Inflammatory macrophage (primary cell): ENCODE results near the gene SUSD1.
"Not testable (repeated sequence)": the region's sequence is repeated elsewhere in the genome, so short reads cannot be mapped to it uniquely, and the experiment has no call there.

Source experiments
- DNase-seq, 2 donors: peaks; one replicate each; pipeline ENCODE4 v3.0.0-alpha.2; 2020 to 2022

The SUSD1 gene

GRCh38 chr9:112173489-112174221, 1.4 kb downstream of the SUSD1 start:
- DNase-seq: no peak

GRCh38 chr9:112170968-112171367, 4.1 kb downstream of the SUSD1 start:
- peak; percentile 22 to 58 for DNase-seq

- DNase-seq: no peak
These were observed 4.9 kb downstream of the SUSD1 start for GRCh38 chr9:112170235-112170634.

GRCh38 chr9:112169368-112169767, 5.7 kb downstream of the SUSD1 start:
- DNase-seq: no peak

- no peak for DNase-seq
These were observed 6.9 kb downstream of the SUSD1 start for GRCh38 chr9:112168197-112168596.

GRCh38 chr9:112166176-112167140, 8.6 kb downstream of the SUSD1 start:
- no peak for DNase-seq

GRCh38 chr9:112162621-112163413, 12.3 kb downstream of the SUSD1 start:
- DNase-seq: peak; percentile 16 to 65

GRCh38 chr9:112159781-112160180, 15.3 kb downstream of the SUSD1 start:
- DNase-seq: no peak

DNA sequence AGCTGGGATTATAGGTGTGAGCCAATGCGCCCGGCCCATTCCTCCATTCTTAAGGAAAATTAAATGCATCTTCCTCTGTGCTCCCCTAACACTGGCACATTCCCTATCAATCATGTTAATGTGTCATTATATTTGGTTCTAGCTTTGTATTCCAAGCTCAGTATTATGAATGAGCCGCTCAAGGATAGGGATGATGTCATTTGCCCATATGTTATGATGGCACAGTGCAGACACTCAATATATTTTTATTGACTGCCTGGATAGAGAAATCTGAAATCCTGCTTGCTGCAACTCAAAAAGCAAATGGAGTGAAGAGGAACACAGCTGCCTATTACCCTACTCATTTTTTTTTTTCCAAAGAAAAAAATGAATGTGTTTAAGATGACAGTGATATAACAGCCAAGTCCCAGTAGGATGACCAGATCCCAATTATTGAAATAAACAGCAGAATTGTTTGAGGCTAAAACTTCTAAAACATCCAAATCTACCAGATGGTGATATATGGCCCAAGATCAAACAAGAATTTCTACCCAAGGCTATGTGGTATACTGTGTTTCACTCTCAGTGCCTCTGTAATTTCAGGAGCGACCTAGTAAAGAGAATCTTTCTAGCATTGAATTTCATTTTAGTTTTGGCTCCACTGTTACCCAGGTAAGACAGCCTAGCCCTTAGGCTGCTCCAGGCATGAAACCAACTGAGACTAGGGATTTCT, 16.3 kb downstream of the SUSD1 start:
- no peak for DNase-seq

- no peak for DNase-seq
These were observed 17.1 kb downstream of the SUSD1 start for GRCh38 chr9:112157961-112158360.

DNA sequence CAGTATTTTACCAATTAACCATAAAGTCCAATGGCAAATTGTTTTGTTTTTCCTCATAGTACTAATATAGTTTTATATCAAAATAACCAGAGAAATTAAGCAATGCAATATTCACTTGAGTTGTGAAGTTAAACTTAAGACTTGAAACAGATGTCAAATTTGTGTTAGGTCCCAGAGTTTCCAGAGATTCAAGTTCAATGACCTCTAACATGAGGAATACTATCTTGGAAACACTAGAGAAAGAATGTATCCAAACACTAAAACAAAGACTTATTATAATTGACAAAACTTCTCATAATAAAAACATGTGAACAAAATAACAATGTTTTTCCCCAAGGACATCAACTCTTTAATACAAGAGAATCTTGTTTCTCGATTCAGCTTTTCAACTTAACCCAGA, 18.0 kb downstream of the SUSD1 start:
- DNase-seq: no peak

DNA sequence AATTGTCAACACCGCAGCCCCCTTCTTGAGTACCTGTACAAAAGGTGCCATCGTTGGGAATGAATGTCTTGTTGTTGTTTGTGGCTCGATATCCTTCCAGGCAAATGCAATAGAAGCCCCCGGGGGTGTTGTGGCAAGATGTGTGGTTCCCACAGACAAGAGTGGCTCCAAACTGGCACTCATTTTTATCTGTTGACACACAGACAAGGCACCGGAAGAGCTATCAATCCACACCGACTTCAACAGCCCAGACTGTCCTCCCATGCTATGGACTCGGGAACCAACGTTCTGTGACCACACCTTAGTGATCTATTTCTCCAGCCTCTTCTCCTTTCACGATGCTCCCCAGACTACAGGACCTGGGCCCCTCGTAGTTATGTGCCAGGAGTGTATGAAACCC, 25.9 kb downstream of the SUSD1 start:
- DNase-seq: no peak

DNA sequence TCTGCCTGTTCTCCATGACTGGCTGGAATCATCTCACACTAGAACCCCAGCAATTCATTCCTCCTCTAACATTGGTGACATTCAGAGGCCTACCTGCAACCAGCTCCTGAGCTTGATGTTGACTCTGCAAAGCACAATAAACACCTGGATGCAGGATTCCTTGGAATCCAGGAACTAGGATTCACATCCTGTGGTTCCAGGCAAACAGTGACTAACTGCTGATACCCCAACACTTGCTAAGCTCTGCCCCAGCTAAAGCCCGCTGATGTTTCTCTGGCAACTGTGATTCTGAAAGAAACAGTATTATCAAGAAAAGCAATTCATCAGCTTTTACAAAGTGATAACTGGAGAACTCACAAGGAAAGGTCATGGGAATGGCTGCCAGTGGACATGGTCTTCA, 29.2 kb downstream of the SUSD1 start:
- no peak for DNase-seq

- DNase-seq: no peak
These were observed 30.3 kb downstream of the SUSD1 start for GRCh38 chr9:112144807-112145206.

DNA sequence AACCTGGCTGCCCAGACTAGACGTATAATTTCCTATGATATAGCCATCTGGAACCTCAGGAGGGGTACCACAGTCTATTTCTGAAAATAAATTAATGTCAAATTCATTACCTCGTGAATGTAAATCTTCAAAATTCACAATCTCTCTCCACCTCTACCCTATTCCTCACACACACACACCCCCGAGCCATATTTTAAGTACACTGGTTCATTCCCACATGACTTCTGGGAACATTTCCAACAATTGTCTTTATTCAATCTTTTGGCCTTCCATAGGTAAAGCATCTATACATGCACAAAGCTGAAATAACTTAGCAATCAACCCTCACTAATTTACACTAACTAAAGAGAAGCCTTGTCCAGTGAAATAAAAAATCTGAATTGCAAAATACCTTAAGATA, 32.7 kb downstream of the SUSD1 start:
- no peak for DNase-seq

- DNase-seq: no peak
These were observed 34.2 kb downstream of the SUSD1 start for GRCh38 chr9:112140936-112141335.

GRCh38 chr9:112137066-112137465, 38.0 kb downstream of the SUSD1 start:
- DNase-seq: no peak

GRCh38 chr9:112135706-112136105, 39.4 kb downstream of the SUSD1 start:
- DNase-seq: no peak

DNA sequence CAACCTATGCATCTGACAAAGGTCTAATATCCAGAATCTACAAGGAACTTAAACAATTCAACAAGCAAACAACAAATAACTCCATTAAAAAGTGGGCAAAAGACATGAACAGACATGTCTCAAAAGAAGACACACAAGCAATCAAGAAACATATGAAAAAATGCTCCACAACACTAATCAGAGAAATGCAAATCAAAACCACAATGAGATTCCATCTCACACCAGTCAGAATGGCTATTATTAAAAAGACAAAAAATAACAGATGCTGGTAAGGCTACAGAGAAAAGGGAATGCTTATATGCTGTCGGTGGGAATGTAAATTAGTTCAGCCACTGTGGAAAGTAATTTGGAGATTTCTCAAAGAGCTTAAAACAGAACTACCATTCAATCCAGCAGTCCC, 41.3 kb downstream of the SUSD1 start:
- DNase-seq: not testable (repeated sequence)

- no peak for DNase-seq
These were observed 42.7 kb downstream of the SUSD1 start for GRCh38 chr9:112132356-112132755.

GRCh38 chr9:112130997-112131396, 44.1 kb downstream of the SUSD1 start:
- no peak for DNase-seq

- no peak for DNase-seq
These were observed 44.8 kb downstream of the SUSD1 start for GRCh38 chr9:112130347-112130746.
